Panc1 (cell line): Measurements from ENCODE around the gene CKLF. TPM values are rescaled to one million over a fixed set of nuclear protein-coding genes. Genes with fewer than 3 reads are reported as not detected.

Experiments
- ATAC-seq: fragments of 200-7000 bp; cut with Tn5 transposase; 2 replicates; pipeline ENCODE4 v1.9.1; 2020; ENCODE audit warnings: mild to moderate bottlenecking, moderate library complexity
- BruUV-seq: library from RNA; stranded (reverse); fragments of 400-500 nt; replicated peaks from 2 replicates; lab custom pipeline; 2021; lab: Mats Ljungman, UMichigan
- CTCF ChIA-PET: fragments of 300-600 bp; sonication (Branson Sonifier 250); formaldehyde crosslinking; loops from one replicate; lab custom pipeline; 2022; ENCODE audit warnings: antibody characterized with exemption; lab: Charles Lee
- POLR2A ChIA-PET: fragments of 300-600 bp; sonication (Branson Sonifier 250); formaldehyde crosslinking; loops from one replicate; lab custom pipeline; 2022; ENCODE audit warnings: antibody characterized with exemption; lab: Charles Lee
- DNase-seq: peaks from one replicate; pipeline ENCODE4 v3.0.0-alpha.2; 2010; ENCODE audit warnings: low read depth, low spot score
- H3K27ac ChIP-seq: 2 replicates; pipeline ENCODE4 v1.5.1; 2011; ENCODE audit warnings: mild to moderate bottlenecking, low read length, inconsistent platforms
- H3K27me3 ChIP-seq: fragments of 200-500 bp; sonication (Bioruptor generic); 2 replicates; pipeline ENCODE4 v1.6.0; 2014; ENCODE audit warnings: low read length, inconsistent platforms; ENCODE audit not compliant: control insufficient read depth, insufficient read depth
- H3K36me3 ChIP-seq: fragments of 200-500 bp; sonication (Bioruptor generic); 2 replicates; pipeline ENCODE4 v1.5.1; 2014; ENCODE audit warnings: inconsistent platforms, mild to moderate bottlenecking, low read length, moderate library complexity; ENCODE audit not compliant: control insufficient read depth, insufficient read depth
- H3K4me1 ChIP-seq: 2 replicates; pipeline ENCODE4 v1.5.1; 2011; ENCODE audit warnings: inconsistent platforms, mild to moderate bottlenecking, low read length, moderate library complexity; ENCODE audit not compliant: control insufficient read depth, insufficient read depth
- H3K4me3 ChIP-seq, 2 experiments: 2 replicates each; pipeline ENCODE4 v1.5.1; 2011 to 2012; ENCODE audit warnings: low read depth in 2 of 2, low read length in 2 of 2, mild to moderate bottlenecking in 2 of 2, inconsistent platforms in 1 of 2, moderate library complexity in 1 of 2
- H3K9me3 ChIP-seq: fragments of 200-500 bp; sonication (Bioruptor generic); 2 replicates; pipeline ENCODE4 v1.5.1; 2014; ENCODE audit warnings: low read depth, mild to moderate bottlenecking, inconsistent platforms, low read length, moderate library complexity; ENCODE audit not compliant: control insufficient read depth, insufficient read depth
- POLR2AphosphoS5 ChIP-seq: IDR thresholded peaks from 2 replicates; pipeline ENCODE4 v1.6.1; 2012; ENCODE audit warnings: mild to moderate bottlenecking, low read depth, low read length, moderate library complexity
- SIN3A ChIP-seq: IDR thresholded peaks from 2 replicates; pipeline ENCODE4 v1.6.1; 2012; ENCODE audit warnings: low read depth, mild to moderate bottlenecking, low read length, moderate library complexity, borderline replicate concordance; ENCODE audit not compliant: insufficient read depth
- TCF7L2 ChIP-seq: IDR thresholded peaks from 2 replicates; pipeline ENCODE4 v1.6.1; 2011; ENCODE audit warnings: mild to moderate bottlenecking, low read depth, low read length, inconsistent platforms
- in situ Hi-C: cut with HindIII; loops from 2 replicates; pipeline ENCODE4 v1.10.0; 2016; ENCODE audit warnings: low sequenced_read_pairs, low pct_unique_long_range_greater_than_20kb
- intact Hi-C: fragments of 100-400 bp; cut with micrococcal nuclease; formaldehyde crosslinking; loops from one replicate; pipeline ENCODE4 v1.10.0; 2022; ENCODE audit not compliant: unreplicated experiment
- total RNA-seq: library from RNA; stranded (reverse); gene quantifications from one replicate; pipeline ENCODE4 v1.2.1, GENCODE V29; 2021; ENCODE audit not compliant: unreplicated experiment
- TF ChIP-seq, protein P1 (sequence below): fragments of 450-650 bp; IDR thresholded peaks from 2 replicates; pipeline ENCODE4 v1.5.1; 2017; ENCODE audit warnings: mild to moderate bottlenecking
- TF ChIP-seq, protein P2 (sequence below), 2 experiments: IDR thresholded peaks; 2 replicates each; pipeline ENCODE4 v1.6.1; 2011 to 2012; ENCODE audit warnings: low read depth in 2 of 2, control low read depth in 1 of 2, low read length in 1 of 2, mild to moderate bottlenecking in 1 of 2, moderate library complexity in 1 of 2; ENCODE audit not compliant: insufficient read depth in 1 of 2

Gene CKLF
- total RNA-seq, 1 experiment from 2014 or later: 88.1 TPM

DNA sequence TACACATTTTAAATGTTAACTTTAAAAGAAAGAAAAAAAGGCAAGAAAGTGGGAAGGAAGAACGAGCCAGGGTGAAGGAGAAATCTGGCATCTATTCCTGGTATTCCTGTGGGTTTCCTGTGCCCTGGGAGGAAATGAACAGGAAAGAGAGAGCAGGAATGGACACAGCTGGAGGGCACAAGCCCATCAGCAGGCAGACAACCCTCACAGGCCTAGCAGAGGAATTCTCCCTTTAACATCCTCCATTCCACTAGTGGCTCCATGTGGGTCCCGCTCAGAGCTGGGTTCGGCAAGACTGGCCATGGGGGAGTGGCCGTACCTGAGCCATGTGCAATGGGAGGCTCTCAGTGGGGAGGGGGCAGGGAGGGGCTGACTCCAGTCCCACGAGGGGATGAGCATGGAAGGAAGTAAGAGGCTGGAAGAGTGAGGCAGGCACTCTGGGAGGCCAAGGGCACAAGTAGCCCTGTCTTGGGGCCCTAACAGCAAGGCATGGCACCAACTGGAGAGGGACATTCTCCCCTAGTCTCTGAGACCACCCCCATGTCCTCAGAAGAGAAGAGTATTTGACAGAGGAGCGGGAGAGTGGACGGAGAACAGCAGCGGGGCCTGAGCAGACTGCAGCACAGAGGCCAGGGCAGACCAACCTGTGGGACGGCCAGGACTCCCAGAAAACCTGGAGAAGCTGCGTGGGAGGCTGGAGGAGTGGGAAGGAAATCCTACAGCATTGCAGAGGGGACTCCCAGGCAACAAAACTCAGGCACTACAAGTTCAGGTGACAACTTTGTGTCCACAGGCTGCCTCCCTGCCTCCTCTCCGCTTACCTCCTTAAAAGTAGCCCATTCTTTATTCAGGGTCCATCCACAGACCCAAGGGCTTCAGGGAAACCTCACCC is 32.6 kb upstream of the CKLF start:
- ATAC-seq: no peak
- no peak overlapping the region for H3K4me3 ChIP-seq
- TF ChIP-seq POLR2AphosphoS5 (no peak), TCF7L2 (no peak), SIN3A (no peak)
- TF ChIP-seq, protein P1, sequence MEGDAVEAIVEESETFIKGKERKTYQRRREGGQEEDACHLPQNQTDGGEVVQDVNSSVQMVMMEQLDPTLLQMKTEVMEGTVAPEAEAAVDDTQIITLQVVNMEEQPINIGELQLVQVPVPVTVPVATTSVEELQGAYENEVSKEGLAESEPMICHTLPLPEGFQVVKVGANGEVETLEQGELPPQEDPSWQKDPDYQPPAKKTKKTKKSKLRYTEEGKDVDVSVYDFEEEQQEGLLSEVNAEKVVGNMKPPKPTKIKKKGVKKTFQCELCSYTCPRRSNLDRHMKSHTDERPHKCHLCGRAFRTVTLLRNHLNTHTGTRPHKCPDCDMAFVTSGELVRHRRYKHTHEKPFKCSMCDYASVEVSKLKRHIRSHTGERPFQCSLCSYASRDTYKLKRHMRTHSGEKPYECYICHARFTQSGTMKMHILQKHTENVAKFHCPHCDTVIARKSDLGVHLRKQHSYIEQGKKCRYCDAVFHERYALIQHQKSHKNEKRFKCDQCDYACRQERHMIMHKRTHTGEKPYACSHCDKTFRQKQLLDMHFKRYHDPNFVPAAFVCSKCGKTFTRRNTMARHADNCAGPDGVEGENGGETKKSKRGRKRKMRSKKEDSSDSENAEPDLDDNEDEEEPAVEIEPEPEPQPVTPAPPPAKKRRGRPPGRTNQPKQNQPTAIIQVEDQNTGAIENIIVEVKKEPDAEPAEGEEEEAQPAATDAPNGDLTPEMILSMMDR: no peak
- TF ChIP-seq, protein P2, sequence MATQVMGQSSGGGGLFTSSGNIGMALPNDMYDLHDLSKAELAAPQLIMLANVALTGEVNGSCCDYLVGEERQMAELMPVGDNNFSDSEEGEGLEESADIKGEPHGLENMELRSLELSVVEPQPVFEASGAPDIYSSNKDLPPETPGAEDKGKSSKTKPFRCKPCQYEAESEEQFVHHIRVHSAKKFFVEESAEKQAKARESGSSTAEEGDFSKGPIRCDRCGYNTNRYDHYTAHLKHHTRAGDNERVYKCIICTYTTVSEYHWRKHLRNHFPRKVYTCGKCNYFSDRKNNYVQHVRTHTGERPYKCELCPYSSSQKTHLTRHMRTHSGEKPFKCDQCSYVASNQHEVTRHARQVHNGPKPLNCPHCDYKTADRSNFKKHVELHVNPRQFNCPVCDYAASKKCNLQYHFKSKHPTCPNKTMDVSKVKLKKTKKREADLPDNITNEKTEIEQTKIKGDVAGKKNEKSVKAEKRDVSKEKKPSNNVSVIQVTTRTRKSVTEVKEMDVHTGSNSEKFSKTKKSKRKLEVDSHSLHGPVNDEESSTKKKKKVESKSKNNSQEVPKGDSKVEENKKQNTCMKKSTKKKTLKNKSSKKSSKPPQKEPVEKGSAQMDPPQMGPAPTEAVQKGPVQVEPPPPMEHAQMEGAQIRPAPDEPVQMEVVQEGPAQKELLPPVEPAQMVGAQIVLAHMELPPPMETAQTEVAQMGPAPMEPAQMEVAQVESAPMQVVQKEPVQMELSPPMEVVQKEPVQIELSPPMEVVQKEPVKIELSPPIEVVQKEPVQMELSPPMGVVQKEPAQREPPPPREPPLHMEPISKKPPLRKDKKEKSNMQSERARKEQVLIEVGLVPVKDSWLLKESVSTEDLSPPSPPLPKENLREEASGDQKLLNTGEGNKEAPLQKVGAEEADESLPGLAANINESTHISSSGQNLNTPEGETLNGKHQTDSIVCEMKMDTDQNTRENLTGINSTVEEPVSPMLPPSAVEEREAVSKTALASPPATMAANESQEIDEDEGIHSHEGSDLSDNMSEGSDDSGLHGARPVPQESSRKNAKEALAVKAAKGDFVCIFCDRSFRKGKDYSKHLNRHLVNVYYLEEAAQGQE (IDR thresholded peaks at IDR 0.05; ENCODE audit: insufficient read depth in 1 of 2, low read depth in 2 of 2, low read length in 1 of 2): no peak
- in situ Hi-C loops: no loop called here
- no peak for DNase-seq
- H3K36me3 ChIP-seq: no peaks in the 10 kb centered on the region
- no peaks in the 10 kb centered on the region for H3K27me3 ChIP-seq
- H3K4me1 ChIP-seq: peaks cover 30% of the 10 kb centered on the region
- H3K9me3 ChIP-seq: no peaks in the 10 kb centered on the region
- H3K27ac ChIP-seq: peak overlapping the region; percentile 14; the same call in 1 of the 2 replicates
- POLR2A ChIA-PET: no interaction called here
- intact Hi-C loops: no loop called here
- CTCF ChIA-PET: no interaction called here
- no TSS peak for BruUV-seq

DNA sequence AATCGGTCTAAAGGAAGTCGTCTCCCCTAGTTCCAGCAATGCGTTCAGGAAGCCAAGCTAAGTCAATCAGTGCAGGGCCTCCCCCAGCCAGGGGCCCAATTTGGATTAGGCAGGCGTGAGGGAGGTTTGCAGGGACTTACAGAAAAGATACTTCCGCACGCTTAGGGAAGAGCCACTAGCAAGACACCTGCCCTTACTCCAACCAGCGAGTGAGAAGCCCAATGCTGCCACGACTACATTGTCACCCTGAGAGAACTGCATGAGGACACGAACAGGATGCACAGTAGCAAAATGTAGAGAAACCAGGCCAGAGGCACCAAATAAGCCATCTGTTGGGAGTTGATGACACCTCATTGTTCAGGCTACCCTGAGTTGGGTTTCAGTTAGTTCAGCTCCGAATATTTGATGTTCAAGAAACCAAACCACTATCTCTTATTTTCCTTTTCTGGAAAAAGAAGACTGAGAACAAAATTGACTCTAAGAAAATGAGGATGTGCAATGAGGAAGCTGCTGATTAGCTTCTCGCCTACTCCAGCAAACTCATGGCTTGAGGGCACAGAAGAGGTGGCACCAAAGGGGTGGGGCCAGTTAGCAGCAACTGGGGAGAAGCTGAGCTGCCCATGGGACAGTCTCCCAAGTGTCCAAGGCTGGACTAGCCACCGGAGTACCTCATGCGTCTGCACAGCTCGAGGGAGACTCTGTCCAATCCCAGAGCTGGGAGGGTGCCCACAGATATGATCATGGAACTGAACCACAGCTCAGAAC is 31.8 kb upstream of the CKLF start:
- no peak for ATAC-seq
- Histone ChIP-seq H3K27me3 (no peaks in the 10 kb centered on the region), H3K4me1 (peaks cover 30% of the 10 kb centered on the region), H3K36me3 (no peaks in the 10 kb centered on the region), H3K9me3 (no peaks in the 10 kb centered on the region), H3K27ac (no peak overlapping the region), H3K4me3 (no peak overlapping the region)
- DNase-seq: no peak
- no TSS peak for BruUV-seq
- in situ Hi-C loops (no loop called here), intact Hi-C loops (no loop called here)
- CTCF ChIA-PET: no interaction called here
- POLR2A ChIA-PET: no interaction called here
- TF ChIP-seq POLR2AphosphoS5 (no peak), TCF7L2 (no peak), SIN3A (no peak)
- TF ChIP-seq, protein P2 (IDR thresholded peaks at IDR 0.05; ENCODE audit: insufficient read depth in 1 of 2, low read depth in 2 of 2, low read length in 1 of 2): no peak
- TF ChIP-seq, protein P1: no peak
